Sigmoid colon (tissue), 7 donors: ENCODE results near the gene LDLRAD4. TPM values are rescaled to one million over a fixed set of nuclear protein-coding genes. Genes with fewer than 3 reads are reported as not detected.
"Not testable (repeated sequence)": the region's sequence is repeated elsewhere in the genome, so short reads cannot be mapped to it uniquely, and the experiment has no call there.

Experiments
- DNase-seq: peaks from one replicate; pipeline ENCODE4 v3.0.0-alpha.2; 2019
- H3K27ac ChIP-seq, 4 donors: fragments of 200-600 bp; sonication (generic); one replicate each; pipeline ENCODE4 v1.5.1; 2016 to 2019; ENCODE audit warnings: mild to moderate bottlenecking in 1 of 4
- H3K27me3 ChIP-seq, 3 donors: fragments of 200-600 bp; sonication (generic); one replicate each; pipeline ENCODE4 v1.5.1; 2019; ENCODE audit warnings: mild to moderate bottlenecking in 1 of 3
- H3K36me3 ChIP-seq, 4 donors: fragments of 200-600 bp; sonication (generic); one replicate each; pipeline ENCODE4 v1.5.1; 2016 to 2019
- H3K4me1 ChIP-seq, 4 donors: fragments of 200-600 bp; sonication (generic); one replicate each; pipeline ENCODE4 v1.5.1; 2017 to 2019
- H3K4me3 ChIP-seq, 4 donors: fragments of 200-600 bp; sonication (generic); one replicate each; pipeline ENCODE4 v1.5.1; 2017 to 2019; ENCODE audit warnings: mild to moderate bottlenecking in 2 of 4, moderate library complexity in 1 of 4
- H3K9me3 ChIP-seq, 4 donors: fragments of 200-600 bp in 3 of 4; sonication (generic) in 3 of 4; one replicate each; pipeline versions ENCODE4 v1.5.1 to v1.6.1; 2013 to 2019
- EP300 ChIP-seq, 4 donors: sonication (generic); formaldehyde crosslinking; IDR thresholded peaks; one replicate each; pipeline ENCODE4 v1.6.1; 2017; ENCODE audit warnings: antibody characterized with exemption in 4 of 4
- POLR2A ChIP-seq, 2 donors: fragments of 450-650 bp; IDR thresholded peaks; one replicate each; pipeline ENCODE4 v1.6.1; 2016; ENCODE audit warnings: antibody characterized with exemption in 2 of 2, mild to moderate bottlenecking in 2 of 2, moderate library complexity in 2 of 2
- POLR2AphosphoS5 ChIP-seq, 4 donors: sonication (generic); formaldehyde crosslinking; IDR thresholded peaks; one replicate each; pipeline ENCODE4 v1.6.1; 2017; ENCODE audit warnings: antibody characterized with exemption in 4 of 4
- WGBS, 2 donors: extraction: QIAGEN DNeasy Blood & Tissue Kit; methylation state at CpG; one replicate each; pipeline ENCODE4 v1.1.7; 2013; 5-methylcytosine and 5-hydroxymethylcytosine counted together
- intact Hi-C: fragments of 100-400 bp; cut with DNase I; formaldehyde crosslinking; loops from one replicate; pipeline ENCODE4 v1.15.1; 2023
- polyA plus RNA-seq, 3 donors: library from polyadenylated mRNA; stranded (reverse); fragments of 200-250 nt; gene quantifications; one replicate each; pipeline ENCODE4 v1.2.3, GENCODE V29; 2013
- total RNA-seq, 4 donors: library from RNA; depleted of rRNA; stranded (reverse); fragments of >200 nt; gene quantifications; one replicate each; pipeline ENCODE4 v1.1.0, GENCODE V29; 2016
- TF ChIP-seq, protein P1 (sequence below), 4 experiments: fragments of 450-650 bp in 3 of 4; fragments of 200-600 bp in 1 of 4; IDR thresholded peaks; one replicate each; pipeline ENCODE4 v1.5.1; 2016 to 2019; ENCODE audit warnings: antibody characterized with exemption in 4 of 4, mild to moderate bottlenecking in 3 of 4, moderate library complexity in 2 of 4
- donor health status: healthy with polysubstance abuse.
- donor health status: Bipolar disorder and iron deficiency.
- donor health status: healthy.

The LDLRAD4 gene
- total and polyA plus RNA-seq, 7 donors, result 1.2 to 28.2 (median 17.2) TPM

DNA sequence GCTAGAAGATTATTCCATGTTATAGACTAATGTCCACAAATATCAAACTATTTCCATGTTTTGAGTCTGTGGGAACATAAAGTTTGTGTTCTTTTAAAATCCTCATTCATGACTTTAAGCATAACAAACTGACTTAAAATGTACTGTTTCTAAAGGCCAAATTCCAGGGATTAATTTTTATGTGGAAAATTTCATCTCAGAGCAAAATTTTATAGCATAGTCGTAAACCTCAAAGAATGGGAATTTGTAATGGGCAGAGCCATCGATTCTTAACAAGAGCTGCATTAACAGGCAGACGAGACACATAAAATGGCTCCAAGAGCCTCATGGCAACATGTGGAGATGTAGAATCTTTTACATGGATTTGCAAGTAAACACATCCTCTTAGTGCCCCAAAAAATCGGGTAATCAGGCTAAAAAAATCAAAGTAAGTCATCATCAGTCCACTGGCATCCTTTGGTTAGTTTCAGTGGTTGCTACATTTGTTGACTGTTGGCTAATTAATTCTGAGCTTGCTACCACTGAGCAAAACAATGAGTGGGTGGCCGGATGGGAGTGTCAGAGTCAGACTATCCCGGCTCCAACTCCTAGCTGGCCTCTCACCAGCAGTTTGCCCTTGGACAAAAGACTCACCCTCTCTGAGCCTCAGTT, 388.2 kb downstream of the LDLRAD4 start:
- TF ChIP-seq POLR2AphosphoS5 (IDR thresholded peaks at IDR 0.05) (no peak), EP300 (IDR thresholded peaks at IDR 0.05) (no peak), POLR2A (IDR thresholded peaks at IDR 0.05) (no peak)
- TF ChIP-seq, protein P1, sequence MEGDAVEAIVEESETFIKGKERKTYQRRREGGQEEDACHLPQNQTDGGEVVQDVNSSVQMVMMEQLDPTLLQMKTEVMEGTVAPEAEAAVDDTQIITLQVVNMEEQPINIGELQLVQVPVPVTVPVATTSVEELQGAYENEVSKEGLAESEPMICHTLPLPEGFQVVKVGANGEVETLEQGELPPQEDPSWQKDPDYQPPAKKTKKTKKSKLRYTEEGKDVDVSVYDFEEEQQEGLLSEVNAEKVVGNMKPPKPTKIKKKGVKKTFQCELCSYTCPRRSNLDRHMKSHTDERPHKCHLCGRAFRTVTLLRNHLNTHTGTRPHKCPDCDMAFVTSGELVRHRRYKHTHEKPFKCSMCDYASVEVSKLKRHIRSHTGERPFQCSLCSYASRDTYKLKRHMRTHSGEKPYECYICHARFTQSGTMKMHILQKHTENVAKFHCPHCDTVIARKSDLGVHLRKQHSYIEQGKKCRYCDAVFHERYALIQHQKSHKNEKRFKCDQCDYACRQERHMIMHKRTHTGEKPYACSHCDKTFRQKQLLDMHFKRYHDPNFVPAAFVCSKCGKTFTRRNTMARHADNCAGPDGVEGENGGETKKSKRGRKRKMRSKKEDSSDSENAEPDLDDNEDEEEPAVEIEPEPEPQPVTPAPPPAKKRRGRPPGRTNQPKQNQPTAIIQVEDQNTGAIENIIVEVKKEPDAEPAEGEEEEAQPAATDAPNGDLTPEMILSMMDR (IDR thresholded peaks at IDR 0.05), result no peak
- Histone ChIP-seq H3K9me3 (no peaks in the 10 kb centered on the region), H3K4me1 (peaks cover 0 to 34% (median 14%) of the 10 kb centered on the region in 4 donors), H3K36me3 (no peaks in the 10 kb centered on the region), H3K4me3 (no peak overlapping the region), H3K27me3 (no peaks in the 10 kb centered on the region), H3K27ac (no peak overlapping the region)
- intact Hi-C loops, result no loop called here
- DNase-seq, result no peak
- 61 to 65% methylated on average over 6 of the region's 6 CpGs for WGBS, 2 donors

DNA sequence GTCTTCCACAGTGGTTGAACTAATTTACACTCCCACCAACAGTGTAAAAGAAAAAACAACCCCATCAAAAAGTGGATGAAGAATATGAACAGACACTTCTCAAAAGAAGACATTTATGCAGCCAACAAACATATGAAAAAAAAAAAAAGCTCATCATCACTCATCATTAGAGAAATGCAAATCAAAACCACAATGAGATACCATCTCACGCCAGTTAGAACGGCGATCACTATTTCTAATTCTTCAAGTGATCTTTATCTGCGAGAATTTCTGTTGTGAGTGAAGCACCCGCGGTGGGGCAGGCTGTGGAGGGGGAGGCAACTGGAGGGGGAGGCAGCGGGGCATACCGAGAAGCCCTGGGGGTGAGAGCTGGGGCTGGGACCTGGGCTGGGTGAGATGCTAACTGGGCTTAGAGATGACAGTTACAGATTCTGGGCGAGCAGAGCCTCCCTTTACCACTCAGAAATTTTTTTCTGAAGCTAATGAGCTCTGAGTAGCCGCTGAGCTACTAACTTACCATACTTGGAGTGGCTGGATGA, 389.5 kb downstream of the LDLRAD4 start:
- H3K9me3 ChIP-seq, DNase-seq, H3K36me3 ChIP-seq, H3K4me3 ChIP-seq, H3K27me3 ChIP-seq, intact Hi-C loops, H3K27ac ChIP-seq: not testable (repeated sequence)
- WGBS, 2 donors, result 76 to 84% methylated on average over 10 of the region's 10 CpGs
- peaks cover 0 to 48% (median 20%) of the 10 kb centered on the region in 4 donors for H3K4me1 ChIP-seq

DNA sequence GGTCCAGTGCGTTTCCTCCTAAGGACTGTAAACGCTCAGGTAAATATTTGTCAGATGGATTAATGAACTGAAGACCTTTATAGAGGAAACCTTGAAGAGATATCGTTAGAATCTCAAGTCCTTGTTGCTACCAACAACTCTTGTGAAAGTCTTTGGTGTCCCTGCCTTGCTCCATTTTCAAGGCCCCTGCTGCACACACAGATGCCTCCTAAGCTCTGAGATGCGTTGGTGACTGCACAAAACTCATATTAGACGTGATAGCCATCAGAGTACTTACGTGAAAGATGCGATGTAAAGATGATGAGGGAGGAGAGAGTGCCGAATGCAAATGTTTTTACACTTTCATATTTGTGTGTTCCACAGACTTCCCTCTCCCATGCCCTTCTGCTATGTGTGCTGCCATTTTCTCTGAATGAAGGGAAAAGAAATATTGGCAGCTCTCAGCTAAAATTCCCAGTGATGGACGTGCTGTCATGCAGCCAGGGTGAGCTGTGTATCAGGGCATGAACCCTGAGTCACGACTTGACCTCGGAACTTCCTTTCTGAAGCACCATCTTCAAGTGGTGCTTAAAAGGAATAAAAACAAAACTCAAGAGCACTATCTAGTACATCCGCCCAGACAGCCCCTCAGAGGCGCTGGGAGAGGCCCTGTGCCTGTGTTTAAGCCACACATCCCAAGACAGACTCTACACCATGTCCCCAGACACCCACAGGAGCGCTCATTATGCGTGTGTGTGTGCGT, 390.4 kb downstream of the LDLRAD4 start:
- H3K4me1 ChIP-seq, result peaks cover 0 to 51% (median 20%) of the 10 kb centered on the region in 4 donors
- intact Hi-C loops, result no loop called here
- WGBS, 2 donors, result 59 to 72% methylated on average over 16 of the region's 16 CpGs
- no peaks in the 10 kb centered on the region for H3K9me3 ChIP-seq
- H3K27ac ChIP-seq, result no peak overlapping the region
- no peaks in the 10 kb centered on the region for H3K36me3 ChIP-seq
- H3K27me3 ChIP-seq, result no peaks in the 10 kb centered on the region
- TF ChIP-seq POLR2A (IDR thresholded peaks at IDR 0.05), result no peak
- no peak for TF ChIP-seq POLR2AphosphoS5 (IDR thresholded peaks at IDR 0.05)
- TF ChIP-seq, protein P1 (IDR thresholded peaks at IDR 0.05), result no peak
- no peak for TF ChIP-seq EP300 (IDR thresholded peaks at IDR 0.05)
- H3K4me3 ChIP-seq, result no peak overlapping the region
- no peak for DNase-seq

DNA sequence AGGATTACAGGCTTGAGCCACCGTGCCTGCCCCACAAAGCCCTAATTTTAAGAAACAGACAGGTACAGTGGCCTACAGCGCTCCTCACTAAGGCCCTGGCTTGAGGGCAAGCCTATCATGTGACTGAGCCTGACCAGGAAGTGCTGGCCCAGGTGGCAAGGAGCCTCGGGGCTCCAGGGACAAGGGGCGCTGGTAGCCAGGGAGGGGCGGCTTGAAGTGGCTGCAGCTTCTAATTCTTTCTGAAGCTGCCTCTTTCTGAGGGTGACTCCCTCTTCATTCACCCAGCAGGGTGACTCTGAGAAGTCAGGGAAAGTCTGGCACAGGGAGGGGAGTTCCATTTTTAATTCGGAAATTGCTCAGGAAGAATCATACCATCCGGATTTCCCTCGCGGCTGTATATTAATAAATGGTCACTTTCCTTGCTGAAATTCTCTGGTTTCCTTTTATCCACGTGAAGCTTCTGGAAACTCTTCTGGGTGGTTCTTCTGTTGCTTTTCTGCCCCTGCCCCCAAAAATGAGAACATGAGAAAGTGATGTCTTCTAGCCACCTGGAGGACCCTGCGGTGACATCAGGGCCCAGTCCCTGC, 392.1 kb downstream of the LDLRAD4 start:
- 66 to 79% methylated on average over 11 of the region's 11 CpGs for WGBS, 2 donors
- Histone ChIP-seq H3K27me3 (no peaks in the 10 kb centered on the region), H3K4me1 (peaks cover 0 to 55% (median 28%) of the 10 kb centered on the region in 4 donors), H3K9me3 (no peaks in the 10 kb centered on the region), H3K27ac (peak overlapping the region; percentile 63 to 80 (median 72)), H3K36me3 (no peaks in the 10 kb centered on the region), H3K4me3 (peak overlapping the region; percentile 22 to 46 (median 42))
- TF ChIP-seq, protein P1 (IDR thresholded peaks at IDR 0.05), result no peak
- TF ChIP-seq EP300 (IDR thresholded peaks at IDR 0.05), result no peak
- no peak for TF ChIP-seq POLR2AphosphoS5 (IDR thresholded peaks at IDR 0.05)
- TF ChIP-seq POLR2A (IDR thresholded peaks at IDR 0.05), result no peak
- intact Hi-C loops, result loop anchor here (5.0 to 10.0 kb wide), 3 partner anchors 48 to 393 kb away; partner anchors contain the start of genes FAM210A, LDLRAD4 and RNMT
- peak; percentile 61 for DNase-seq
